B cell (primary cell): Measurements from ENCODE around the gene S1PR2. TPM values are rescaled to one million over a fixed set of nuclear protein-coding genes. Genes with fewer than 3 reads are reported as not detected.

ENCODE experiments used
- ATAC-seq: fragments of 200-7000 bp; cut with Tn5 transposase; one replicate; pipeline ENCODE4 v1.10.0; 2021; ENCODE audit warnings: low read depth, mild to moderate bottlenecking, moderate number of reproducible peaks, moderate library complexity
- CTCF ChIA-PET: fragments of 350-600 bp; sonication (Branson Sonifier 250); formaldehyde crosslinking; loops from one replicate; lab custom pipeline; 2021; ENCODE audit warnings: antibody characterized with exemption, inconsistent platforms; lab: Charles Lee
- POLR2A ChIA-PET: fragments of 350-600 bp; sonication (Branson Sonifier 250); formaldehyde crosslinking; loops from one replicate; lab custom pipeline; 2021; ENCODE audit warnings: antibody characterized with exemption; lab: Charles Lee
- DNase-seq: peaks from one replicate; pipeline ENCODE4 v3.0.0; 2013
- H2AFZ ChIP-seq: 2 replicates; pipeline ENCODE4 v1.6.1; 2012; ENCODE audit warnings: mild to moderate bottlenecking, low read depth, low read length; ENCODE audit not compliant: insufficient read depth, poor library complexity, severe bottlenecking
- H3K27ac ChIP-seq, 2 donors: 1 replicate in 1 of 2; 2 replicates in 1 of 2; pipeline ENCODE4 v1.5.1; 2012 to 2013; ENCODE audit warnings: low read length in 2 of 2, mild to moderate bottlenecking in 2 of 2, moderate library complexity in 1 of 2
- H3K27me3 ChIP-seq, 4 experiments: fragments of 200-600 bp in 1 of 4; sonication (generic) in 1 of 4; replicated peaks in 1 of 4; 1 replicate in 2 of 4; 2 replicates in 2 of 4; pipeline versions ENCODE4 v1.6.1 to v1.7.0; 2013 to 2016; ENCODE audit warnings: low read length in 3 of 4, mild to moderate bottlenecking in 2 of 4, mixed read lengths in 1 of 4, moderate library complexity in 1 of 4; ENCODE audit not compliant: insufficient read depth in 4 of 4, control insufficient read depth in 3 of 4; ENCODE audit errors: control extremely low read depth in 1 of 4
- H3K36me3 ChIP-seq, 2 experiments: replicated peaks in 1 of 2; 1 replicate in 1 of 2; 2 replicates in 1 of 2; pipeline versions ENCODE4 v1.6.1 to v1.7.1; 2013; ENCODE audit warnings: low read length in 1 of 2; ENCODE audit not compliant: insufficient read depth in 2 of 2, control insufficient read depth in 1 of 2; ENCODE audit errors: control extremely low read depth in 1 of 2, extremely low read depth in 1 of 2
- H3K4me1 ChIP-seq, 2 donors: fragments of 200-600 bp in 1 of 2; sonication (generic) in 1 of 2; 1 replicate in 1 of 2; 2 replicates in 1 of 2; pipeline versions ENCODE4 v1.5.1 to v1.6.1; 2013 to 2017; ENCODE audit warnings: low read length in 2 of 2; ENCODE audit not compliant: control insufficient read depth in 2 of 2, insufficient read depth in 2 of 2
- H3K4me2 ChIP-seq: replicated peaks from 2 replicates; pipeline ENCODE3; 2012; ENCODE audit warnings: mild to moderate bottlenecking, low read depth, low read length; ENCODE audit not compliant: poor library complexity, severe bottlenecking
- H3K4me3 ChIP-seq, 5 experiments: fragments of 200-600 bp in 1 of 5; sonication (generic) in 1 of 5; 1 replicate in 3 of 5; 2 replicates in 2 of 5; pipeline versions ENCODE4 v1.5.1 to v1.7.0; 2011 to 2016; ENCODE audit warnings: low read length in 4 of 5, mild to moderate bottlenecking in 4 of 5, low read depth in 2 of 5, control low read depth in 1 of 5, moderate library complexity in 1 of 5; ENCODE audit not compliant: insufficient read depth in 1 of 5; ENCODE audit errors: control extremely low read depth in 1 of 5, extremely low read depth in 1 of 5
- H3K79me2 ChIP-seq: fragments of 200-600 bp; sonication (generic); one replicate; pipeline ENCODE4 v1.6.0; 2016; ENCODE audit warnings: low read length; ENCODE audit not compliant: control insufficient read depth, insufficient read depth
- H3K9ac ChIP-seq: fragments of 200-600 bp; sonication (generic); 2 replicates; pipeline ENCODE4 v1.6.1; 2017; ENCODE audit warnings: mild to moderate bottlenecking, low read length, moderate library complexity
- H3K9me3 ChIP-seq, 3 donors: one replicate each; pipeline versions ENCODE4 v1.6.1 to v1.7.1; 2013; ENCODE audit warnings: low read length in 2 of 3; ENCODE audit not compliant: control insufficient read depth in 2 of 3, insufficient read depth in 1 of 3; ENCODE audit errors: control extremely low read depth in 1 of 3
- H4K20me1 ChIP-seq: 2 replicates; pipeline ENCODE4 v1.6.0; 2012; ENCODE audit warnings: mild to moderate bottlenecking, low read length; ENCODE audit not compliant: insufficient read depth, control insufficient read depth, poor library complexity, severe bottlenecking
- H3K27ac Mint-ChIP-seq: one replicate; pipeline ENCODE4 v1.8.0; 2021; ENCODE audit warnings: mixed read lengths
- H3K27me3 Mint-ChIP-seq: one replicate; pipeline ENCODE4 v1.8.0; 2021; ENCODE audit warnings: mixed read lengths
- H3K4me1 Mint-ChIP-seq: one replicate; pipeline ENCODE4 v1.8.0; 2021; ENCODE audit warnings: mixed read lengths
- H3K4me3 Mint-ChIP-seq: one replicate; pipeline ENCODE4 v1.8.0; 2021; ENCODE audit warnings: mixed read lengths
- H3K9me3 Mint-ChIP-seq: one replicate; pipeline ENCODE4 v1.8.0; 2022; ENCODE audit warnings: mixed read lengths; ENCODE audit not compliant: insufficient read depth
- CTCF ChIP-seq: fragments of 200-600 bp; IDR thresholded peaks from one replicate; pipeline ENCODE4 v1.8.0; 2022; ENCODE audit warnings: antibody characterized with exemption, mild to moderate bottlenecking
- EZH2 ChIP-seq: IDR thresholded peaks from 2 replicates; pipeline ENCODE4 v1.6.1; 2012; ENCODE audit warnings: borderline replicate concordance, low read depth, mild to moderate bottlenecking, moderate library complexity, low read length; ENCODE audit not compliant: insufficient read depth, poor library complexity, severe bottlenecking
- WGBS: methylation state at CpG from one replicate; pipeline ENCODE4 v1.1.5; 2013; ENCODE audit warnings: missing lambda C conversion rate; ENCODE audit not compliant: insufficient coverage; 5-methylcytosine and 5-hydroxymethylcytosine counted together
- intact Hi-C: fragments of 100-400 bp; cut with micrococcal nuclease; formaldehyde crosslinking; loops from one replicate; pipeline ENCODE4 v1.10.0; 2022
- polyA plus RNA-seq: library from polyadenylated mRNA; depleted of rRNA; stranded (reverse); fragments of >200 nt; gene quantifications from 2 replicates; pipeline ENCODE4 v1.2.3, GENCODE V29; 2012
- total RNA-seq, 2 donors: library from RNA; stranded (reverse); fragments of 120-200 nt in 1 of 2; gene quantifications; 1 replicate in 1 of 2; 2 replicates in 1 of 2; pipeline versions ENCODE4 v1.2.3 to v1.2.4, GENCODE V29; 2013 to 2022

Gene S1PR2
- total and polyA plus RNA-seq, 2 donors (not counting 1 experiment from before 2014, with no cell fraction given) = 1.8 to 4.4 TPM

- TF ChIP-seq CTCF (no peak), EZH2 (no peak)
- DNase-seq (no peak), ATAC-seq (no peak)
- intact Hi-C loops = no loop called here
- Mint-ChIP-seq H3K27me3 (no peaks in the 10 kb centered on the region), H3K4me3 (no peak overlapping the region), H3K4me1 (no peaks in the 10 kb centered on the region), H3K27ac (no peak overlapping the region), H3K9me3 (no peaks in the 10 kb centered on the region)
- Histone ChIP-seq H3K79me2 (no peaks in the 10 kb centered on the region), H2AFZ (no peak overlapping the region), H3K9me3 (no peaks in the 10 kb centered on the region), H3K4me3 (no peak overlapping the region), H3K27me3 (no peaks in the 10 kb centered on the region), H3K27ac (no peak overlapping the region), H3K4me2 (no peak overlapping the region), H3K36me3 (peaks cover 0 to 15% of the 10 kb centered on the region in 2 experiments), H3K4me1 (peaks cover 0 to 3% of the 10 kb centered on the region in 2 donors), H3K9ac (no peak overlapping the region), H4K20me1 (no peaks in the 10 kb centered on the region)
- POLR2A ChIA-PET = no interaction called here
- CTCF ChIA-PET = interaction anchor here (0.6 to 7.9 kb wide), 4 partner anchors 12 to 125 kb away, joined by 3 to 268 read pairs (median 18); partner anchors contain the start of gene MRPL4
- 89% methylated on average over 6 of the region's 7 CpGs for WGBS
Measured at GRCh38 chr19:10262771-10263170, 31.6 kb upstream of the S1PR2 start.

- Mint-ChIP-seq H3K27ac (no peak overlapping the region), H3K9me3 (no peaks in the 10 kb centered on the region), H3K27me3 (no peaks in the 10 kb centered on the region), H3K4me1 (no peaks in the 10 kb centered on the region), H3K4me3 (no peak overlapping the region)
- no peak overlapping the region for H3K27ac ChIP-seq
- no peak for TF ChIP-seq CTCF
- TF ChIP-seq EZH2 = no peak
- no peak overlapping the region for H3K4me3 ChIP-seq
- H3K4me2 ChIP-seq = no peak overlapping the region
- ChIA-PET POLR2A (no interaction called here), CTCF (interaction anchor here (0.6 to 7.9 kb wide), 18 partner anchors 9 to 603 kb away, joined by 3 to 268 read pairs (median 6); partner anchors contain the start of genes CDC37, ICAM1, ICAM4 and MRPL4)
- H4K20me1 ChIP-seq = no peaks in the 10 kb centered on the region
- H3K36me3 ChIP-seq = peaks cover 0 to 28% of the 10 kb centered on the region in 2 experiments
- no peak overlapping the region for H2AFZ ChIP-seq
- ATAC-seq (no peak), DNase-seq (no peak)
- peaks cover 0 to 3% of the 10 kb centered on the region in 2 donors for H3K4me1 ChIP-seq
- intact Hi-C loops = no loop called here
- WGBS = 77% methylated on average over 6 of the region's 8 CpGs
- H3K27me3 ChIP-seq = no peaks in the 10 kb centered on the region
- no peaks in the 10 kb centered on the region for H3K79me2 ChIP-seq
- H3K9me3 ChIP-seq = no peaks in the 10 kb centered on the region
- no peak overlapping the region for H3K9ac ChIP-seq
Measured at GRCh38 chr19:10260141-10260584, 29.0 kb upstream of the S1PR2 start.
